GM19372 (cell line): Measurements from ENCODE around the gene HSPA6.
"Not testable (repeated sequence)": the region's sequence is repeated elsewhere in the genome, so short reads cannot be mapped to it uniquely, and the experiment has no call there.

Experiments used
- ATAC-seq: cut with Tn5 transposase; IDR thresholded peaks from one replicate; pipeline ENCODE4 v1.9.1; 2021; ENCODE audit warnings: mild to moderate bottlenecking, low read depth, moderate library complexity; ENCODE audit not compliant: unreplicated experiment

HSPA6 gene

DNA sequence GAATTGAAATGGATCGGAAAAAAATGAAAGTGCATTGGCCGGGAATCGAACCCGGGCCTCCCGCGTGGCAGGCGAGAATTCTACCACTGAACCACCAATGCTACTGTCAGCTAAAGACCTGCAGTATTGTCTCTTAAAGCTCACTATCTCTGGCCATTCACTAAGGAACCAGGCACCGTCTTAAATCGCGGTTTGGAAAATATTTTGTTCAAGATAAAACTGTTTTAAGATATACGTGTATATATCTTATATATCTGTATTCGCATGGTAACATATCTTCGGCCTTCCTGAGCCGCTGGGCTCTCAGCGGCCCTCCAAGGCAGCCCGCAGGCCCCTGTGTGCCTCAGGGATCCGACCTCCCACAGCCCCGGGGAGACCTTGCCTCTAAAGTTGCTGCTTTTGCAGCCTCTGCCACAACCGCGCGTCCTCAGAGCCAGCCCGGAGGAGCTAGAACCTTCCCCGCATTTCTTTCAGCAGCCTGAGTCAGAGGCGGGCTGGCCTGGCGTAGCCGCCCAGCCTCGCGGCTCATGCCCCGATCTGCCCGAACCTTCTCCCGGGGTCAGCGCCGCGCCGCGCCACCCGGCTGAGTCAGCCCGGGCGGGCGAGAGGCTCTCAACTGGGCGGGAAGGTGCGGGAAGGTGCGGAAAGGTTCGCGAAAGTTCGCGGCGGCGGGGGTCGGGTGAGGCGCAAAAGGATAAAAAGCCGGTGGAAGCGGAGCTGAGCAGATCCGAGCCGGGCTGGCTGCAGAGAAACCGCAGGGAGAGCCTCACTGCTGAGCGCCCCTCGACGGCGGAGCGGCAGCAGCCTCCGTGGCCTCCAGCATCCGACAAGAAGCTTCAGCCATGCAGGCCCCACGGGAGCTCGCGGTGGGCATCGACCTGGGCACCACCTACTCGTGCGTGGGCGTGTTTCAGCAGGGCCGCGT, at the start of gene HSPA6:
Gene HSPA6 (plus strand): TSS at position 724 of the 925 bp plus-strand sequence. CDS start 119 bp downstream, at position 843.
- ATAC-seq = peak; percentile 52

DNA sequence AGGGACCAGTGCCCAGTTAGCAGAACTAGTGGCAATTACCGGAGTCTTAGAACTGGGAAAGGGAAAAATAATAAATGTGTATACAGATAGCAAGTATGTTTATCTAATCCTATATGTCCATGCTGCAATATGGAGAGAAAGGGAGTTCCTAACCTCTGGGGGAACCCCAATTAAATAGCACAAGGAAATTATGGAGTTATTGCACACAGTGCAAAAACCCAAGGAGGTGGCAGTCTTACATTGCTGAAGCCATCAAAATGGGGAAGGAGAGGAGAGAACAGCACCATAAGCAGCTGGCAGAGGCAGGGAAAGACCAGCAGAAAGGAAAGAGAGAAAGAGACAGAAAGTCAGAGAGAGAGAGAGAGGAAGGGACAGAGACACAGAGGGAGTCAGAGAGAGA, 46.6 kb upstream of the HSPA6 start:
- not testable (repeated sequence) for ATAC-seq

GRCh38 chr1:161478985-161479384, 45.4 kb upstream of the HSPA6 start:
- ATAC-seq = no peak

- ATAC-seq = no peak
Observed at GRCh38 chr1:161480381-161481035, 43.8 kb upstream of the HSPA6 start.

GRCh38 chr1:161481624-161482392, 42.5 kb upstream of the HSPA6 start:
- no peak for ATAC-seq

DNA sequence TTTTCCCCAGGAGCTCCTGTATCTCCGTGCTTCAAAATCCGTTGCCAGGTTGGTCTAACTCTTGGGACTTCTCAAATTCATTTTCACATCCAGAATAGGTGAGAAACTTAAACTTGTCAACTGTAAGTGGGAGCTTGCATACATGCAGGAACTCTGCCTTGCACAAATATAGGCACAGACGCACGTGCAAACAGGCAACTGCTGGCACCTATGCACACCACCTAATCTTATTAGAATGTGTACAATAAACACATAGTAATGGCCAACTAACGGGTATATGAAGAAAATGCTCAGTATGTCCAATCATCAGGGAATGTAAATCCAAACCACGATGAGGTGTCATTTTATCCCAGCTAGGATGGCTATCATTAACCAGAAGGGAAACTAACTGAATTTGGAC, 41.7 kb upstream of the HSPA6 start:
- no peak for ATAC-seq

DNA sequence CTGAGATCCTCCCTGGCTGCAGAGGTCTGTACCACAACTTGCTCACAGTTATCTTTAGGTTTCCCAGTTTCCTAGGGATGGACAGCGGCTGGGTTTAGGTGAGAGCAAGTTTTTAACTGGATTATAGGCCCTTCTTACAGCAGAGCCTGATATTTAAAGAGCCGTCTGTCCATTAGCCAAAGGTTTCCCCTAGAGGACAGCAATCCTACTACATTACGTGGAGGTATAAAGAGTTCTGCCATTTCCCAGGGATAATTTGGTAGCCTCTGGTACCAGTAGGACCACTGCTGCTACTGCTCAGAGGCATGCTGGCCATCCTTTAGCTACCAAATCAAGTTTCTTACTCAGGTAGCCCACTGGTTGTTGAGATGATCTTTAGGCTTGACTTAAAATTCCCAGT, 41.0 kb upstream of the HSPA6 start:
- no peak for ATAC-seq

GRCh38 chr1:161484613-161485012, 39.7 kb upstream of the HSPA6 start:
- no peak for ATAC-seq

- ATAC-seq = no peak
Observed at GRCh38 chr1:161486806-161487741, 37.3 kb upstream of the HSPA6 start.

- no peak for ATAC-seq
Observed at GRCh38 chr1:161491472-161491871, 32.9 kb upstream of the HSPA6 start.

- no peak for ATAC-seq
Observed at GRCh38 chr1:161492827-161493226, 31.5 kb upstream of the HSPA6 start.

DNA sequence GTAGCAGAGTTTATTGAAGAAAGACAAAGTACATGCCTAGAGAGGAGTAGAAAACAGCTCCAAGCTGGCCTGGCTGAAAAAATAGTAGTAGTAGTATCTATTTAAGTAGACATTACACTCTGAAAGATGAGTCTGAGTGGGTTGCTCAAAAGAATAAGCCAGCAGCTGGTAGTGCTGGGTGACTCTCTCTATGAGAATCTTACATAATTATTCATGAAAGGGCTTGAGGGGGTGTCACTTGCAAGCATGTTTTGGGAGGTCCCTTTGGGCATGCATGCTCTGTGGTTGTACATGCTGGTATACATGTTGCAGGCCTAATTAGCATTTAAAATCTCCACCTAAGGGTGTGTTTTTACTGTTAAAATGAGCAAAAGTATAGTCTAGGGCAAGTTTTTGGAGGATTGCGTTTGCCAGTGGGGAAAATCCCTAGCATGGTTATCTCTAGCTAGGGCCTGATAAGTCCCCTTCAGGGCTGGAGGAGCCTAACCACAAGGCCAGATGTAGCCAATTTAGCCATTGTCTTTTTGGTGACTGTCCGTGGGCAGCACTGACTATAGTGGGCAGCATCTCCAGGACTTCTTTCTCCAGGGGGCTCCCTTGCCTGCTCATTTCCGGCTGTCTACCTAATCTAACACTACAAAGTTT, 30.1 kb upstream of the HSPA6 start:
- no peak for ATAC-seq

DNA sequence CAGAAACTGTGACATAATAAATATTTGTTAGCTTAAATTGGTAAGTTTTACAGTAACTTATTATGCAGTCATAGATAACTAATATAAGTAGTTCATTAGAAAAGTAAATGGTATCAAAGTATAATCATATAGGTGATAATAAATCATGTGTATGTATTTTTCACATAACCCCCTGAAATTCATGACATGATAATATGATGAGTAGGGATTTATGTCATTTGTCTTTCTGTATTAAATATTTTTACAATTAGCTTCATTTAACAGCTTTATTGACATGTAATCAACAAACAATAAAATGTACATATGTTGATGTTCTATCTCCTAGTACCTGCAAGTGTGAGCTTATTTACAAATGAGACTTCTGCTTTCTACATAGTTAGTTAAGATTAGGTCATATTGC, 28.9 kb upstream of the HSPA6 start:
- ATAC-seq = no peak

DNA sequence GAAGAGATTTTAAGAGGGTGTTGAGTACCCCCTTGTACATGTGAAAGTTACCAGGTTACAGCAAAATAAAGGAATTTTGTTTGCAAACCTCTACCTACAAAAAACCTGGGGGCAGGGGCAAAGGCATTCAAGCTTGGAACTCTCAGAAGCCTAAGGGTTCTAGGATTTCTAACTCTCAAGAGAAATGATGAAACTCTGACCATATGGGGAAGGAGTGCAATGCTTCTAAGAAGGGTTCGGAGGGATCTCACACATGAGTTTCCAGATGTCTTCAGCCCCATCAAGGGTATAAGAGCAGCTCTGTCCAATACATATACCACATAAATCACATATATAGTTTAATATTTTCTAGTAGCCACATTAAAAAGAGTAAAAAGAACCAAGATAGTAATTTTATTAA, 26.4 kb upstream of the HSPA6 start:
- ATAC-seq = no peak

DNA sequence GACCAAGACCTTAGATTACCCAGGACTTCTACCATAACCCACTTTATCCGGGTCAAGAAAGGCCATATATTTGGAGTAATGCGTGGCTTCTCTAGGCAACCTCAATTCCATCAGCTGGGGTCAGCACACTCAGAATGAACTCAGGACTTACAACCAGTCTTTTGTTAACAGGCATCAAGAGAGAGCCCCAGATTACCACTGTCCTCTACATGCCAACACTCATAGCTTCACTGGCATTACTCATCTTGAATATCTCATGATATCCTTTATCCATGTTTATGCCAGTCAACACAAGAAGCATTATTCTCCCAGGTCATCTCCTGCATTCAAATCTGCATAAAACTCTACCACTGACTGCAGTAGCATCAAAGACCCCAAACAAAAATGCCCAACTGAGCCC, 25.7 kb upstream of the HSPA6 start:
- ATAC-seq = no peak

GRCh38 chr1:161499099-161500039, 25.0 kb upstream of the HSPA6 start:
- ATAC-seq = no peak

- ATAC-seq = no peak
Observed at GRCh38 chr1:161501234-161501633, 23.1 kb upstream of the HSPA6 start.

- no peak for ATAC-seq
Observed at GRCh38 chr1:161502181-161502580, 22.2 kb upstream of the HSPA6 start.
